Measurements from ENCODE around the gene STX1A.

DNA sequence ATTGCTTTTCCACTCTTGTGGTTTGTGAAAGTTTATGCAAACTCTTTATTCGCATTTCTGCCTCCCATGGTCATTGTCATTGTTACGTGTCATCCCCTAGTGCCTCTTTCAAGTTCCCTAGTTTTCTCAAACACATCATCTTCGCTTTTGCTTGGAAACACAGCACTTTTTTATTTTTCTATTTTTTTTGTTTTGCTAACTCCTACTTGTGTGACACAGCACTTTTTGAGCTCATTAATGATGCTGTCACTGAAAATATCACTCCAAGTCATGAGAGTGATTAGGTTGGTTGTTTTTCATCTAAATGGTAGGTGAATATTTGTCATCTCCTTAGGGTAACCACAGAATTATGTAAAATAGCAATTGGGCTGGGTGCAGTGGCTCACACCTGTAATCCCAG, 8.5 kb upstream of the STX1A start:
- TF ChIP-seq POLR2AphosphoS5 (IDR thresholded peaks at IDR 0.05) (no peak), CTCF (IDR thresholded peaks at IDR 0.05 in 8 of 11, conservative IDR thresholded peaks at IDR 0.05 in 3 of 11) (no peak), POLR2A (IDR thresholded peaks at IDR 0.05) (no peak)

Measured in spleen (tissue), 7 donors.